ENCODE results near the gene LRRC56.

DNA sequence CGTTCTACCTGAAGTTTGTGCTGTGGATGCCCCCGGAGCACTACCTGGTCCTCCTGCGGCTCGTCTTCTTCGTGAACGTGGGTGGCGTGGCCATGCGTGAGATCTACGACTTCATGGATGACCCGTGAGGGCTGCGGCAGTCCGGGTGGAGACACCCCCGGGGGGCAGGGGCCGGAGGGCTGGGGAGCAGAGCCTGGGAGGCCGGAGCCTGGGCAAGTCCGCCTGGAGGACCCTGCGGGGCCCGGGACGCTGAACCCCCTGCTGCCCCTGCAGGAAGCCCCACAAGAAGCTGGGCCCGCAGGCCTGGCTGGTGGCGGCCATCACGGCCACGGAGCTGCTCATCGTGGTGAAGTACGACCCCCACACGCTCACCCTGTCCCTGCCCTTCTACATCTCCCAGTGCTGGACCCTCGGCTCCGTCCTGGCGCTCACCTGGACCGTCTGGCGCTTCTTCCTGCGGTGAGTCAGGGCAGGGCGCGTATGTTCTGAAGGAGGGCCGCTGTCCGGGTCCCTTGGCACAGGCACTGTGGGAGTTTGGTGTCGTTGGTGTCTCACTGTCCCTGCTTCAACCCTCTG is 47.6 kb upstream of the LRRC56 start:
- TF ChIP-seq POLR2AphosphoS5 (IDR thresholded peaks at IDR 0.05; ENCODE audit: low read depth, low read length) (no peak), SIN3A (IDR thresholded peaks at IDR 0.05; ENCODE audit: borderline replicate concordance, insufficient read depth, low read length) (no peak)
